ENCODE data around the gene SELENOM. TPM values are rescaled to one million over a fixed set of nuclear protein-coding genes. Genes with fewer than 3 reads are reported as not detected.

The SELENOM gene
- total RNA-seq, 1 donor from 2014 or later, result 40.9 TPM

DNA sequence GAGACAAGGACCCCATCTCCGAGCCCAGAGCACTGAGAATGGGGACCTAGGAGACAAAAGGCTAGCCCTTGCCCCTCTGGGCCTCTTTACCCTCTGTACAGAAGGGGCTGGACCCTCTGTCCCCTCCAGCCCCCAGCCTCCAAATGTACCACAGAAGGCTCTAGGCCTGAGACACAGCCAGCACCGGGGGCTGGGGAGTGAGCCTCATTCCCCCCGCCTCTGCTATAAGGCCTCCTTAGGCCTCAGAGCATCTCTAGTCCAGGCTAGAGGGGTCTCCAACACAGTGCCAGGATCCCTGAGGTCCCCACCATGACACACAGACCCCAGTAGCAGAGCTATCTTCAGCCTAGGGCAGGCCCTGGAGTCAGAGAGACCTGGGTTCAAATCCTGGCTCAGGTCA lies 21.4 kb downstream of the SELENOM start:
- H3K27ac Mint-ChIP-seq (ENCODE audit: unreplicated experiment), result no peak overlapping the region

DNA sequence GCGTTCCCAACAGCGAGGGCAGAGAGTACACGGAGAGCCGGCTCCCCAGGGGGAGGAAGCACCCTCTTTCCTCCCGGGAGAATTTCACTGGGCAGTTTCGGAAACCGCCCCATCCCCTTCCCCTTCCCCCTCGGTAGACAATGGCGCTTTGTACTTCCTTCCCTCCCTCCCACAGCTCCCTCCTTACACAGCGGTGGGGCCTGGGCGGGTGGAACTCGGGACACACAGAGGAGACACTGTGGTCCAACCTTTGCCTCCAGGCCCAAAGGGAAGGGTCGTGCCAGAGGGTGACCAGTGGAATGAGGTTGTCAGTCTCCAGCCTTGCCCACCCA lies 21.9 kb downstream of the SELENOM start:
- Mint-ChIP-seq H3K9me3 (ENCODE audit: unreplicated experiment) (peaks cover 1% of the 10 kb centered on the region), H3K4me1 (ENCODE audit: low read depth, unreplicated experiment) (peaks cover 3% of the 10 kb centered on the region), H3K4me3 (ENCODE audit: unreplicated experiment) (no peak overlapping the region), H3K27ac (ENCODE audit: unreplicated experiment) (peak overlapping the region; percentile 28), H3K27me3 (ENCODE audit: unreplicated experiment) (peaks cover 8% of the 10 kb centered on the region), H3K36me3 (ENCODE audit: unreplicated experiment) (no peaks in the 10 kb centered on the region)
- DNase-seq, result no peak
- TF ChIP-seq, protein P1, sequence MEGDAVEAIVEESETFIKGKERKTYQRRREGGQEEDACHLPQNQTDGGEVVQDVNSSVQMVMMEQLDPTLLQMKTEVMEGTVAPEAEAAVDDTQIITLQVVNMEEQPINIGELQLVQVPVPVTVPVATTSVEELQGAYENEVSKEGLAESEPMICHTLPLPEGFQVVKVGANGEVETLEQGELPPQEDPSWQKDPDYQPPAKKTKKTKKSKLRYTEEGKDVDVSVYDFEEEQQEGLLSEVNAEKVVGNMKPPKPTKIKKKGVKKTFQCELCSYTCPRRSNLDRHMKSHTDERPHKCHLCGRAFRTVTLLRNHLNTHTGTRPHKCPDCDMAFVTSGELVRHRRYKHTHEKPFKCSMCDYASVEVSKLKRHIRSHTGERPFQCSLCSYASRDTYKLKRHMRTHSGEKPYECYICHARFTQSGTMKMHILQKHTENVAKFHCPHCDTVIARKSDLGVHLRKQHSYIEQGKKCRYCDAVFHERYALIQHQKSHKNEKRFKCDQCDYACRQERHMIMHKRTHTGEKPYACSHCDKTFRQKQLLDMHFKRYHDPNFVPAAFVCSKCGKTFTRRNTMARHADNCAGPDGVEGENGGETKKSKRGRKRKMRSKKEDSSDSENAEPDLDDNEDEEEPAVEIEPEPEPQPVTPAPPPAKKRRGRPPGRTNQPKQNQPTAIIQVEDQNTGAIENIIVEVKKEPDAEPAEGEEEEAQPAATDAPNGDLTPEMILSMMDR (IDR thresholded peaks at IDR 0.05; ENCODE audit: partially characterized antibody, unreplicated experiment), result peak; percentile 47

More for the DNA sequence above, 21.4 kb downstream of the SELENOM start:
- Mint-ChIP-seq H3K36me3 (ENCODE audit: unreplicated experiment) (no peaks in the 10 kb centered on the region), H3K4me1 (ENCODE audit: low read depth, unreplicated experiment) (peaks cover 3% of the 10 kb centered on the region), H3K27me3 (ENCODE audit: unreplicated experiment) (peaks cover 8% of the 10 kb centered on the region), H3K4me3 (ENCODE audit: unreplicated experiment) (no peak overlapping the region), H3K9me3 (ENCODE audit: unreplicated experiment) (peaks cover 1% of the 10 kb centered on the region)
- TF ChIP-seq, protein P1 (IDR thresholded peaks at IDR 0.05; ENCODE audit: partially characterized antibody, unreplicated experiment), result no peak
- DNase-seq, result no peak

- no peak overlapping the region for H3K27ac Mint-ChIP-seq (ENCODE audit: unreplicated experiment)
- peaks cover 8% of the 10 kb centered on the region for H3K27me3 Mint-ChIP-seq (ENCODE audit: unreplicated experiment)
Measured at GRCh38 chr22:31084811-31085492, 22.4 kb downstream of the SELENOM start.

DNA sequence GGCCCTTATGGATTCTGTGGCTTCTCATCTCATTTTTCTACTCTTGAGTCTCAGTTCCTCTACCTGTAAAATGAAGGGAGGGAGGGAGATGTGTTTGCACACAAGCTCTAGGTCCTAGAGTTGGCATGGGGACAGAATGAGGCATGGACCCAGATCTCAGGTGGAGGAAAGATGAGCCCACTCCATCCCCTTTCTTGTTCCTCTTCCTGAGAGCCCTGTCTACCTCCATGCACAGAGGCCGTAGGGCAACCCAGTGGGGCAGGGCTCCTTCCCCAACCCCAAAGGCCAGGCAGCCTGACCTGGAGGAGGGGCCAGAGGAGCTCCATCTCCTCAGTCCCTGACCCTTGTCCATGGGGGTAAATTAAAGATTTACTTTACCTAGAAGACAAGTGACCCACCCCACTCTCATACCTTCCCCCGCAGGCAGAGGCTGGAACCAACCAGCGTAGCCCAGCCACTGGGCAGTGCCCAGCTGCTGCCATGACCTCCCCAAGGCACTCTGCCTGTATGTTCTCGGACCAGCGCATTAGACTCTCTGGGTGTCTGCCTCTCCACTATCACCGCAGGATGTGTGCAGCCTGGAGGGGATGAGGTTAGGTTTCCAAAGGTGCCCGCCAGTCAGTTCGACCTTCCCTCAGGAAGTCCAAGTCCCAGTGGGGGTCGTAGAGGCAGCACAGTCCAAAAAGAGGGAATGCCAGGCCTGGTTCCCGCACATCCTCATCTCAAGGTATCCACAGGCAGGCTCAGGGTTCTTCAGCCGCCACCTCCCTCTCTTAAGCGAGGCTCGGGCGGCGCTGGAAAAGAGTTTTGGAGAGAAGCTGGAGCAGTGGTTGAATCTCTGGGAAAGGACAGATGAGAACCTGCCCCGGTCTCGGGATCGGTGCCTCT lies 23.2 kb downstream of the SELENOM start:
- H3K4me1 Mint-ChIP-seq (ENCODE audit: low read depth, unreplicated experiment), result peaks cover 3% of the 10 kb centered on the region
- no peaks in the 10 kb centered on the region for H3K36me3 Mint-ChIP-seq (ENCODE audit: unreplicated experiment)
- TF ChIP-seq, protein P1 (IDR thresholded peaks at IDR 0.05; ENCODE audit: partially characterized antibody, unreplicated experiment), result no peak
- peaks cover 1% of the 10 kb centered on the region for H3K9me3 Mint-ChIP-seq (ENCODE audit: unreplicated experiment)
- H3K27me3 Mint-ChIP-seq (ENCODE audit: unreplicated experiment), result peaks cover 10% of the 10 kb centered on the region
- H3K27ac Mint-ChIP-seq (ENCODE audit: unreplicated experiment), result peak overlapping the region; percentile 17
- peak overlapping the region; percentile 78 for H3K4me3 Mint-ChIP-seq (ENCODE audit: unreplicated experiment)
- DNase-seq, result no peak

More at GRCh38 chr22:31084811-31085492, 22.4 kb downstream of the SELENOM start:
- no peaks in the 10 kb centered on the region for H3K36me3 Mint-ChIP-seq (ENCODE audit: unreplicated experiment)
- peak overlapping the region; percentile 78 for H3K4me3 Mint-ChIP-seq (ENCODE audit: unreplicated experiment)
- peaks cover 1% of the 10 kb centered on the region for H3K9me3 Mint-ChIP-seq (ENCODE audit: unreplicated experiment)
- peaks cover 3% of the 10 kb centered on the region for H3K4me1 Mint-ChIP-seq (ENCODE audit: low read depth, unreplicated experiment)
- TF ChIP-seq, protein P1 (IDR thresholded peaks at IDR 0.05; ENCODE audit: partially characterized antibody, unreplicated experiment), result peak; percentile 91
- DNase-seq, result peak; percentile 87

DNA sequence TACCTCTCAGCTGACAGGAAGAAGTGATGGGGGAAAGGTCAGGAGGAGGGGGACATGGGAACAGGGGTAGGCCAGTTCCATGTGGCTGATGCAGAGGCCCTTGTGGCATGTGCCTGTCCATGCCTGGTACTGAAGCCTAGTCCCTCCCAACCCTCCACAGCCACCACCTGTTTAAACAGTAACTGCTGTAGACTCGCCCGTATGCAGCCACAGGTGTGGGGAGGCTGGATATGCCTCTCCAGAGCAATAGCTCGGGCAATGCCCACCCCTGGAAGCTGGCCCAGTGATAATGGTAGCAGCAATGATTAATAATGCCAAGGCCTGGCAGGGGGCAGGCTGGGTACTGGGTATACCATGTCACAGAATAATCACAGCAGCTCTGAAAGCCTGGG lies 24.0 kb downstream of the SELENOM start:
- Mint-ChIP-seq H3K4me3 (ENCODE audit: unreplicated experiment) (no peak overlapping the region), H3K9me3 (ENCODE audit: unreplicated experiment) (peaks cover 2% of the 10 kb centered on the region), H3K4me1 (ENCODE audit: low read depth, unreplicated experiment) (peaks cover 3% of the 10 kb centered on the region), H3K27me3 (ENCODE audit: unreplicated experiment) (peaks cover 11% of the 10 kb centered on the region), H3K27ac (ENCODE audit: unreplicated experiment) (no peak overlapping the region), H3K36me3 (ENCODE audit: unreplicated experiment) (no peaks in the 10 kb centered on the region)
- DNase-seq, result no peak
- TF ChIP-seq, protein P1 (IDR thresholded peaks at IDR 0.05; ENCODE audit: partially characterized antibody, unreplicated experiment), result no peak

Measured in glutamatergic neuron (in vitro differentiated cells).